IMR-90 (cell line): Measurements from ENCODE around the gene NAT10. TPM values are rescaled to one million over a fixed set of nuclear protein-coding genes. Genes with fewer than 3 reads are reported as not detected.

Experiments
- ATAC-seq: fragments of 200-7000 bp; cut with Tn5 transposase; 2 replicates; pipeline ENCODE4 v1.9.1; 2020; ENCODE audit warnings: low read depth, mild to moderate bottlenecking, moderate library complexity
- BruUV-seq: library from RNA; stranded (reverse); fragments of 400-500 nt; replicated peaks from 2 replicates; lab custom pipeline; 2021; lab: Mats Ljungman, UMichigan
- CTCF ChIA-PET: fragments of 300-600 bp; formaldehyde crosslinking; extraction: SDS; loops from one replicate; lab custom pipeline; 2021; ENCODE audit warnings: antibody characterized with exemption; lab: Yijun Ruan, JAX
- POLR2A ChIA-PET: fragments of 300-600 bp; sonication (Branson Sonifier 250); formaldehyde crosslinking; loops from one replicate; lab custom pipeline; 2022; ENCODE audit warnings: antibody characterized with exemption; ENCODE audit not compliant: unreplicated experiment; lab: Charles Lee
- DNase-seq: peaks from one replicate; pipeline ENCODE4 v3.0.0; 2013
- H2AFZ ChIP-seq: replicated peaks from 2 replicates; pipeline ENCODE3; 2013; ENCODE audit warnings: low read length, mild to moderate bottlenecking; ENCODE audit not compliant: poor library complexity
- H2AK5ac ChIP-seq: 2 replicates; pipeline ENCODE4 v1.6.1; 2013; ENCODE audit warnings: low read depth, low read length, inconsistent platforms
- H2AK9ac ChIP-seq: replicated peaks from 2 replicates; pipeline ENCODE3; 2013; ENCODE audit warnings: mild to moderate bottlenecking, low read depth, low read length, moderate library complexity; ENCODE audit not compliant: poor library complexity
- H2BK120ac ChIP-seq: 2 replicates; pipeline ENCODE4 v1.6.1; 2013; ENCODE audit warnings: low read depth, low read length, inconsistent platforms
- H2BK15ac ChIP-seq: 3 replicates; pipeline ENCODE4 v1.6.1; 2013; ENCODE audit warnings: low read depth, low read length, inconsistent platforms
- H2BK20ac ChIP-seq: 2 replicates; pipeline ENCODE4 v1.6.1; 2013; ENCODE audit warnings: low read depth, mild to moderate bottlenecking, inconsistent platforms, low read length, moderate library complexity
- H2BK5ac ChIP-seq: 2 replicates; pipeline ENCODE4 v1.6.1; 2013; ENCODE audit warnings: mild to moderate bottlenecking, low read depth, low read length, inconsistent platforms; ENCODE audit not compliant: poor library complexity, severe bottlenecking
- H3K14ac ChIP-seq: replicated peaks from 2 replicates; pipeline ENCODE4 v1.6.1; 2013; ENCODE audit warnings: low read depth, low read length, inconsistent platforms
- H3K18ac ChIP-seq: 2 replicates; pipeline ENCODE4 v1.6.1; 2013; ENCODE audit warnings: low read depth, low read length, control low read depth
- H3K23ac ChIP-seq: 2 replicates; pipeline ENCODE4 v1.6.1; 2013; ENCODE audit warnings: low read depth, low read length, inconsistent platforms
- H3K27ac ChIP-seq: 2 replicates; pipeline ENCODE4 v1.5.1; 2013; ENCODE audit warnings: mild to moderate bottlenecking, control low read depth, low read length; ENCODE audit not compliant: insufficient read depth
- H3K27me3 ChIP-seq: 2 replicates; pipeline ENCODE4 v1.6.1; 2013; ENCODE audit warnings: low read length; ENCODE audit not compliant: control insufficient read depth, insufficient read depth
- H3K36me3 ChIP-seq: 2 replicates; pipeline ENCODE4 v1.6.1; 2013; ENCODE audit warnings: low read length, mixed read lengths; ENCODE audit not compliant: control insufficient read depth, insufficient read depth
- H3K4ac ChIP-seq: 2 replicates; pipeline ENCODE4 v1.6.1; 2013; ENCODE audit warnings: low read depth, low read length, inconsistent platforms
- H3K4me1 ChIP-seq: 2 replicates; pipeline ENCODE4 v1.6.1; 2013; ENCODE audit warnings: low read length, mixed read lengths; ENCODE audit not compliant: control insufficient read depth, insufficient read depth
- H3K4me2 ChIP-seq: 2 replicates; pipeline ENCODE4 v1.6.1; 2013; ENCODE audit warnings: low read depth, mild to moderate bottlenecking, control low read depth, low read length, moderate library complexity
- H3K4me3 ChIP-seq: 2 replicates; pipeline ENCODE4 v1.5.1; 2013; ENCODE audit warnings: low read depth, mild to moderate bottlenecking, control low read depth, low read length, moderate library complexity; ENCODE audit not compliant: insufficient read depth
- H3K56ac ChIP-seq: 2 replicates; pipeline ENCODE4 v1.6.1; 2013; ENCODE audit warnings: low read length, inconsistent platforms; ENCODE audit not compliant: insufficient read depth; ENCODE audit errors: extremely low read depth
- H3K79me1 ChIP-seq, 2 experiments: 2 replicates each; pipeline ENCODE4 v1.6.1; 2013; ENCODE audit warnings: low read length in 2 of 2, inconsistent platforms in 1 of 2, low read depth in 1 of 2
- H3K9ac ChIP-seq: 2 replicates; pipeline ENCODE4 v1.6.1; 2013; ENCODE audit warnings: low read depth, low read length, control low read depth
- H3K9me1 ChIP-seq: 2 replicates; pipeline ENCODE4 v1.6.1; 2013; ENCODE audit warnings: low read length, inconsistent platforms; ENCODE audit not compliant: insufficient read depth
- H3K9me3 ChIP-seq: 2 replicates; pipeline ENCODE4 v1.6.1; 2013; ENCODE audit warnings: low read length; ENCODE audit not compliant: control insufficient read depth, insufficient read depth
- H4K20me1 ChIP-seq: 2 replicates; pipeline ENCODE4 v1.6.1; 2013; ENCODE audit warnings: low read length, inconsistent platforms; ENCODE audit not compliant: insufficient read depth
- H4K5ac ChIP-seq: 2 replicates; pipeline ENCODE4 v1.6.1; 2013; ENCODE audit warnings: mild to moderate bottlenecking, low read depth, low read length, control low read depth
- H4K8ac ChIP-seq, 2 experiments: 2 replicates each; pipeline ENCODE4 v1.6.1; 2013; ENCODE audit warnings: low read depth in 2 of 2, low read length in 2 of 2, control low read depth in 1 of 2, inconsistent platforms in 1 of 2
- H4K91ac ChIP-seq: 2 replicates; pipeline ENCODE4 v1.6.1; 2013; ENCODE audit warnings: low read depth, low read length, inconsistent platforms; ENCODE audit not compliant: insufficient read depth
- BHLHE40 ChIP-seq: fragments of 150-350 bp; IDR thresholded peaks from 2 replicates; pipeline ENCODE4 v1.6.1; 2016; ENCODE audit warnings: mild to moderate bottlenecking, low read depth, low read length
- CEBPB ChIP-seq: IDR thresholded peaks from 2 replicates; pipeline ENCODE4 v1.6.1; 2012; ENCODE audit warnings: low read depth, low read length, improper control_type of control experiment
- CHD1 ChIP-seq: IDR thresholded peaks from 2 replicates; pipeline ENCODE4 v1.6.1; 2012; ENCODE audit warnings: low read depth, low read length, improper control_type of control experiment
- CTCF ChIP-seq: conservative IDR thresholded peaks from 2 replicates; pipeline ENCODE4 v1.5.1; 2012; ENCODE audit warnings: mild to moderate bottlenecking, low read depth, low read length, improper control_type of control experiment
- MAFK ChIP-seq: IDR thresholded peaks from 2 replicates; pipeline ENCODE4 v1.6.1; 2012; ENCODE audit warnings: low read depth, low read length, improper control_type of control experiment
- MAZ ChIP-seq: IDR thresholded peaks from 2 replicates; pipeline ENCODE4 v1.6.1; 2012; ENCODE audit warnings: low read depth, mild to moderate bottlenecking, low read length, improper control_type of control experiment, moderate library complexity, borderline replicate concordance
- MXI1 ChIP-seq: IDR thresholded peaks from 2 replicates; pipeline ENCODE4 v1.6.1; 2012; ENCODE audit warnings: low read depth, mild to moderate bottlenecking, low read length, moderate library complexity, borderline replicate concordance
- NFE2L2 ChIP-seq: fragments of 150-350 bp; IDR thresholded peaks from 2 replicates; pipeline ENCODE4 v1.6.1; 2016; ENCODE audit warnings: low read depth, mild to moderate bottlenecking, low read length
- POLR2A ChIP-seq: IDR thresholded peaks from 2 replicates; pipeline ENCODE4 v1.6.1; 2012; ENCODE audit warnings: mild to moderate bottlenecking, low read depth, low read length
- RAD21 ChIP-seq: IDR thresholded peaks from 2 replicates; pipeline ENCODE4 v1.6.1; 2012; ENCODE audit warnings: low read length, improper control_type of control experiment
- RCOR1 ChIP-seq: IDR thresholded peaks from 2 replicates; pipeline ENCODE4 v1.6.1; 2012; ENCODE audit warnings: mild to moderate bottlenecking, low read length, improper control_type of control experiment; ENCODE audit not compliant: insufficient replicate concordance
- RFX5 ChIP-seq: IDR thresholded peaks from 2 replicates; pipeline ENCODE4 v1.8.0; 2012; ENCODE audit warnings: low read depth, mild to moderate bottlenecking, low read length, moderate library complexity
- SMC3 ChIP-seq: fragments of 150-350 bp; IDR thresholded peaks from 2 replicates; pipeline ENCODE4 v1.6.1; 2016; ENCODE audit warnings: low read depth, mild to moderate bottlenecking, antibody characterized with exemption, low read length, moderate library complexity
- USF2 ChIP-seq: fragments of 150-350 bp; IDR thresholded peaks from 2 replicates; pipeline ENCODE4 v1.6.1; 2017; ENCODE audit warnings: mild to moderate bottlenecking, antibody characterized with exemption, low read length, low read depth
- WGBS, 2 experiments: methylation state at CpG; one replicate each; pipeline versions ENCODE4 v1.1.5 to v1.1.7; 2013; ENCODE audit warnings: missing lambda C conversion rate in 2 of 2; ENCODE audit not compliant: insufficient read length in 1 of 2; ENCODE audit errors: extremely low coverage in 2 of 2; 5-methylcytosine and 5-hydroxymethylcytosine counted together
- dilution Hi-C: fragments of 300-500 bp; cut with HindIII; formaldehyde crosslinking; loops from one replicate; pipeline ENCODE4 v1.14.3; 2018; ENCODE audit warnings: low sequenced_read_pairs; ENCODE audit not compliant: unreplicated experiment
- in situ Hi-C: fragments of 300-500 bp; cut with MboI; formaldehyde crosslinking; loops from 3 replicates; pipeline ENCODE4 v1.14.3; 2019; ENCODE audit warnings: low sequenced_read_pairs, inconsistent platforms, mixed read lengths
- intact Hi-C: fragments of 100-400 bp; cut with micrococcal nuclease; formaldehyde crosslinking; loops from 2 replicates; pipeline ENCODE4 v1.10.0; 2022
- polyA plus RNA-seq, 3 experiments: library from polyadenylated mRNA; depleted of rRNA; stranded (reverse); fragments of >200 nt; gene quantifications; 2 replicates each; pipeline ENCODE4 v1.2.3, GENCODE V29; 2012; ENCODE audit warnings: low replicate concordance in 1 of 3
- total RNA-seq: library from RNA; depleted of rRNA; stranded (reverse); fragments of >200 nt; gene quantifications from 2 replicates; pipeline ENCODE4 v1.2.3, GENCODE V29; 2012

NAT10 gene
- total and polyA plus RNA-seq, 2 of the 4 experiments (the other 2 are of a cell fraction), result 28.1 to 34.8 TPM

GRCh38 chr11:34160791-34161190 lies 55.4 kb downstream of the NAT10 start:
- H2AFZ ChIP-seq, result no peak overlapping the region
- H4K8ac ChIP-seq, result no peak overlapping the region
- H2BK120ac ChIP-seq, result no peak overlapping the region
- no peaks in the 10 kb centered on the region for H3K4me1 ChIP-seq
- H3K23ac ChIP-seq, result no peak overlapping the region
- no peak overlapping the region for H3K4me2 ChIP-seq
- no peaks in the 10 kb centered on the region; the same call in none of the 2 replicates for H4K20me1 ChIP-seq
- no peak overlapping the region for H3K14ac ChIP-seq
- H3K4ac ChIP-seq, result no peak overlapping the region
- H3K9me3 ChIP-seq, result no peaks in the 10 kb centered on the region
- no peak overlapping the region for H3K56ac ChIP-seq
- no peak overlapping the region for H3K18ac ChIP-seq
- CTCF ChIA-PET, result no interaction called here
- DNase-seq, result no peak
- ATAC-seq, result no peak
- POLR2A ChIA-PET, result no interaction called here
- no peak overlapping the region for H2BK15ac ChIP-seq
- WGBS, 2 experiments, result 90% methylated on average over 9 of the region's 18 CpGs; no CpG with 5 or more reads in 1 of the 2 experiments
- no peaks in the 10 kb centered on the region for H3K9me1 ChIP-seq
- no peak overlapping the region for H3K4me3 ChIP-seq
- H3K27ac ChIP-seq, result no peak overlapping the region
- TF ChIP-seq MXI1 (no peak), BHLHE40 (no peak), MAZ (no peak), NFE2L2 (no peak), USF2 (no peak), RAD21 (no peak), MAFK (no peak), CHD1 (no peak), RFX5 (no peak), CEBPB (no peak), RCOR1 (no peak), POLR2A (no peak), CTCF (no peak), SMC3 (no peak)
- intact Hi-C loops (no loop called here), in situ Hi-C loops (no loop called here), dilution Hi-C loops (no loop called here)
- BruUV-seq, result no TSS peak
- H2BK20ac ChIP-seq, result no peak overlapping the region
- no peak overlapping the region for H2AK9ac ChIP-seq
- no peak overlapping the region for H2AK5ac ChIP-seq
- H3K79me1 ChIP-seq, result no peaks in the 10 kb centered on the region
- no peaks in the 10 kb centered on the region for H3K27me3 ChIP-seq
- H3K36me3 ChIP-seq, result 0 out of 2 replicates have a peak, but pooled peaks cover 2% of the 10 kb centered on the region
- no peak overlapping the region for H4K5ac ChIP-seq
- H4K91ac ChIP-seq, result no peak overlapping the region
- H2BK5ac ChIP-seq, result no peak overlapping the region
- H3K9ac ChIP-seq, result no peak overlapping the region
